BLaER1 treated with 17β-estradiol and CSF1 and Interleukin-3, amounts not matched to agents 10 nM and 100 nM (cell line): ENCODE data around the gene AGTRAP.
A peak's percentile ranks its signal among the peaks of the same experiment; 100 is the strongest.

Source experiments
- H3K27ac ChIP-seq, 11 experiments: shearing (Covaris generic); formaldehyde crosslinking; 2 replicates each; pipeline ENCODE4 v1.8.1; 2022
- H3K27me3 ChIP-seq, 11 experiments: shearing (Covaris generic); formaldehyde crosslinking; 2 replicates each; pipeline ENCODE4 v1.8.1; 2022
- H3K36me3 ChIP-seq, 11 experiments: shearing (Covaris generic); formaldehyde crosslinking; 2 replicates each; pipeline ENCODE4 v1.8.1; 2022
- H3K4me1 ChIP-seq, 10 experiments: shearing (Covaris generic); formaldehyde crosslinking; 2 replicates each; pipeline ENCODE4 v1.8.1; 2022
- H3K4me2 ChIP-seq, 11 experiments: shearing (Covaris generic); formaldehyde crosslinking; 2 replicates each; pipeline ENCODE4 v1.8.1; 2022
- H3K4me3 ChIP-seq, 10 experiments: shearing (Covaris generic); formaldehyde crosslinking; 2 replicates each; pipeline ENCODE4 v1.8.1; 2022
- H3K9ac ChIP-seq, 11 experiments: shearing (Covaris generic); formaldehyde crosslinking; 2 replicates each; pipeline ENCODE4 v1.8.1; 2022
- H3K9me3 ChIP-seq, 11 experiments: shearing (Covaris generic); formaldehyde crosslinking; replicated peaks in 1 of 11; 2 replicates each; pipeline ENCODE4 v1.8.1; 2022
- H4K20me1 ChIP-seq, 11 experiments: shearing (Covaris generic); formaldehyde crosslinking; 2 replicates each; pipeline ENCODE4 v1.8.1; 2022
- Cebpa-rat ChIP-seq, 11 experiments: shearing (Covaris generic); IDR thresholded peaks; 2 replicates each; pipeline ENCODE4 v1.8.1; 2022

AGTRAP gene

DNA sequence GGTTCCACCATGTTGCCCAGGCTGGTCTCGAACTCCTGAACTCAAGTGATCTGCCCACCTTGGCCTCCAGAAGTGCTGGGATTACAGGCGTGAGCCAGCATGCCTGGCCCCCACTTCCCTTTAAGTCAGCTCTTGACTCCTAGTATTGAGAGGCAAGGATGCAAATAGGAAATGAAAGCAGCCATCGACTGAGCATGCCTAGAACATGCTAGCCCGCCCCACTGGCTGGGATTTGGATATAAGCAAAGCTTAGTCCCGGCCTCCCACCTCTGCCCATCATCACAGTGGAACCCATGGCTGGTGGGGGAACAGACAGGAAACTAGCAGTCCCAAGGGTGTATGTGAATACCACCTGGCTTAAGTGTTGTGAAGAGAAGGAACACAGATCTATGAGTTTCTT is 36.5 kb downstream of the AGTRAP start:
- Histone ChIP-seq H3K9ac (no peak overlapping the region), H3K9me3 (no peaks in the 10 kb centered on the region), H3K4me2 (peak overlapping the region; percentile 27 to 65 (median 45); a peak in 20 of 22 replicates), H4K20me1 (no peaks in the 10 kb centered on the region), H3K27ac (peak overlapping the region in 1 of 11 experiments; percentile 30; a peak in 2 of 22 replicates), H3K4me3 (no peak overlapping the region), H3K4me1 (peaks cover 22 to 34% (median 28%) of the 10 kb centered on the region in 10 experiments), H3K36me3 (no peaks in the 10 kb centered on the region), H3K27me3 (no peaks in the 10 kb centered on the region)
- no peak for TF ChIP-seq Cebpa-rat (IDR thresholded peaks at IDR 0.05)

GRCh38 chr1:11774753-11775152 is 38.8 kb downstream of the AGTRAP start:
- Histone ChIP-seq H3K4me3 (no peak overlapping the region), H3K27ac (no peak overlapping the region), H3K9me3 (no peaks in the 10 kb centered on the region), H4K20me1 (no peaks in the 10 kb centered on the region), H3K4me2 (no peak overlapping the region), H3K27me3 (no peaks in the 10 kb centered on the region), H3K4me1 (peaks cover 11 to 16% (median 14%) of the 10 kb centered on the region in 10 experiments), H3K9ac (no peak overlapping the region), H3K36me3 (no peaks in the 10 kb centered on the region)
- no peak for TF ChIP-seq Cebpa-rat (IDR thresholded peaks at IDR 0.05)

- H3K9me3 ChIP-seq: no peaks in the 10 kb centered on the region
- no peak overlapping the region for H3K4me3 ChIP-seq
- peaks cover 0 to 5% (median 0%) of the 10 kb centered on the region in 10 experiments; a peak in 3 of 20 replicates for H3K4me1 ChIP-seq
- no peaks in the 10 kb centered on the region for H3K36me3 ChIP-seq
- H3K4me2 ChIP-seq: no peak overlapping the region
- no peaks in the 10 kb centered on the region for H4K20me1 ChIP-seq
- no peaks in the 10 kb centered on the region for H3K27me3 ChIP-seq
- no peak for TF ChIP-seq Cebpa-rat (IDR thresholded peaks at IDR 0.05)
- no peak overlapping the region for H3K9ac ChIP-seq
- H3K27ac ChIP-seq: no peak overlapping the region
Measured at GRCh38 chr1:11777658-11778322, 41.9 kb downstream of the AGTRAP start.

DNA sequence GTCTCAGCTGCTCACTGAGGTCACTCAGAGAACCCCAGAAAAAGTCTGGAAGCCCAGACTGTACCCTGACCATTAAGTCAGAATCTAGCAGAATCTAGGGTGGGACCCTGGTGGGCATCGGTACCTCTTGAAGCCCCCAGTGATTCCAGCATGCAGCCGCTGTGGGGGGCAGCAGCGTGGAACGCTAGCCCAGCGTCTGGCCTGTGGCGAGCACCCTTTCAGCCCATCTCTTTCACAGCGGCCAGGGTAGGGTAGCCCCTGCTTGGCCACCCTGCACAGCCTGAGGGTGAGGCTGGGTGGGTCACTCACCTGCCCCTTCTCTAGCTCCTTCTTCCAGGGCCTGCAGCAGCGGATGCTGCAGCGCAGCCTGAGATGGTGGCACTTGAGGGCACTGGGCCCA is 42.4 kb downstream of the AGTRAP start:
- H3K4me1 ChIP-seq: peaks cover 0 to 5% (median 0%) of the 10 kb centered on the region in 10 experiments; a peak in 2 of 20 replicates
- no peaks in the 10 kb centered on the region for H4K20me1 ChIP-seq
- H3K27me3 ChIP-seq: no peaks in the 10 kb centered on the region
- no peak overlapping the region for H3K27ac ChIP-seq
- no peaks in the 10 kb centered on the region for H3K36me3 ChIP-seq
- H3K9me3 ChIP-seq: no peaks in the 10 kb centered on the region
- H3K4me2 ChIP-seq: no peak overlapping the region
- no peak overlapping the region for H3K4me3 ChIP-seq
- TF ChIP-seq Cebpa-rat (IDR thresholded peaks at IDR 0.05): no peak
- no peak overlapping the region for H3K9ac ChIP-seq

- Histone ChIP-seq H3K4me1 (peaks cover under 1 to 8% (median 2%) of the 10 kb centered on the region in 10 experiments; a peak in 12 of 20 replicates), H3K4me2 (no peak overlapping the region), H3K36me3 (no peaks in the 10 kb centered on the region), H3K27ac (no peak overlapping the region), H3K9me3 (no peaks in the 10 kb centered on the region), H3K9ac (no peak overlapping the region), H3K27me3 (no peaks in the 10 kb centered on the region), H3K4me3 (no peak overlapping the region), H4K20me1 (no peaks in the 10 kb centered on the region)
- no peak for TF ChIP-seq Cebpa-rat (IDR thresholded peaks at IDR 0.05)
Measured at GRCh38 chr1:11778844-11779623, 43.1 kb downstream of the AGTRAP start.

DNA sequence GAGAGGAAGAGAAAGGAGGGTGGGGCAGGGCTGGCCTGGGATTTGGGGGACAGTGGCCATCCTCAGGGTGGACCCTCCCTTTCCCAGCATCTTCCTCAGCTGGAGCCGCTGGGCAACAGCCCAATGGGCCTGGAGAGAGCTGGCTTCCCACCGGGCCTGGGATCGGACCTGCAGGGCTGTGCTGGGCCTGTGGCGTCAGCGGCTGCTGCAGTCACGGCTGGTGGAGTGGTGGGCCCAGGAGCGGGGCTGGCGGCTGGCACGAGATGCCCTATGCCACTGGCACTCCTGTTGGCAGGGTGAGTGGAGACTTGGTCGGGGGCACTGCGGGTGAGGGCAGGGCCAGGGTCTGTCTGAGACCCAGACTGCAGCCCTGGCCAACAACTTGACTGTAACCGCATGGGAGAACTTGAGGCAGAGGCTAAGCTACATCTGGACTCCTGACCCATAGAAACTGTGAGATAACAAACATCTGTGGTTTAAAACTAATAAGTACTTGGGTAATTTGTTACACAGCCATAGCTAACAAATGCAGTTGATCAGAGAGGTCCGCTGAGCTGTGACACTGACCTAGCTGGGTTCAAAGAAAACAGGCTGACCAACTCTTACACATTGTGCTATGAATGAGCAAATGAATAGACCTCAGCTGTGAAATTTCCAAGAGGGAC is 43.9 kb downstream of the AGTRAP start:
- Histone ChIP-seq H3K36me3 (no peaks in the 10 kb centered on the region), H3K4me1 (peaks cover 8 to 16% (median 10%) of the 10 kb centered on the region in 10 experiments), H3K9me3 (no peaks in the 10 kb centered on the region), H3K27ac (no peak overlapping the region), H3K27me3 (no peaks in the 10 kb centered on the region), H3K4me2 (no peak overlapping the region), H3K4me3 (no peak overlapping the region), H3K9ac (no peak overlapping the region), H4K20me1 (no peaks in the 10 kb centered on the region)
- no peak for TF ChIP-seq Cebpa-rat (IDR thresholded peaks at IDR 0.05)

DNA sequence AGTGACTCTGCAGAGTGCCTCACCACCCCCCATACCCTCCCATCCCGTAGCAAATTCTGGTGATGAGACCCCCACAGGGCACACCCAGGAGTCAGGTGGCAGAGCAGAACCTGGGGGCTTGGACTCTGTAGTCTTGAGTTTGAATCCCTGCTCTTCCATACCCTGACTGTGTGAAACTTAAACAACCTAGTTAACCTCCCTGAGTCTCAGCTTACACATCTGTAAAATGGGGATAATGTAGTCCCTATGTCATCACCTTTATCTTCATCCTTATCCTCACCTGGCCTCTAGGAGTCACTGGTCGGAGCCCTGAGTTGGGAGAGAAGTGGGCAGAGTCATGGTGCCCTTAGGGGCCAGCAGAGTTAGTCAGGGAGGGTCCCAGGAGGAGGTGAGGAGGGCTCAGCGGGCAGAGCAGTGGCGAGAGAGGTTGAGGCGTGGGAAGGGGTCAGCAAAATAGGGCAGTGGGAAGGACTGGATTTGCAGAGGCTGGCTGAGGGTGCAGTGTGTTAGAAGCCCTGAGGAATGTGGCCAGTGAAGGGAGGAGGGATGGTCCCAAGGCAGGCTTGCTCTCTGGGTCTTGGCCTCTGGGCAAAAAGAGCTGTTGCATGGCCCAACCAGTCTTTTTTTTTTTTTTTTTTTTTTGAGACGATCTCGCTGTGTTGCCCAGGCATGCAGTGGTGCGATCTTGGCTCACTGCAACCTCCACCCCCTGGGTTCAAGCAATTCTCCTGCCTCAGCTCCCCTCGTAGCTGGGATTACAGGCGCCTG is 44.6 kb downstream of the AGTRAP start:
- no peak overlapping the region for H3K4me2 ChIP-seq
- no peak overlapping the region for H3K4me3 ChIP-seq
- H3K36me3 ChIP-seq: no peaks in the 10 kb centered on the region
- H4K20me1 ChIP-seq: no peaks in the 10 kb centered on the region
- H3K9ac ChIP-seq: no peak overlapping the region
- H3K9me3 ChIP-seq: no peaks in the 10 kb centered on the region
- no peak for TF ChIP-seq Cebpa-rat (IDR thresholded peaks at IDR 0.05)
- no peaks in the 10 kb centered on the region for H3K27me3 ChIP-seq
- H3K4me1 ChIP-seq: peaks cover 15 to 23% (median 17%) of the 10 kb centered on the region in 10 experiments
- no peak overlapping the region for H3K27ac ChIP-seq

GRCh38 chr1:11781297-11781696 is 45.4 kb downstream of the AGTRAP start:
- H3K9ac ChIP-seq: 0 out of 22 replicates have a peak overlapping the region, but pooled peaks of 1 of the 11 experiments have one; percentile 17
- H3K27ac ChIP-seq: no peak overlapping the region
- peaks cover 23 to 30% (median 25%) of the 10 kb centered on the region in 10 experiments for H3K4me1 ChIP-seq
- no peak overlapping the region for H3K4me2 ChIP-seq
- H3K9me3 ChIP-seq: no peaks in the 10 kb centered on the region
- no peaks in the 10 kb centered on the region for H3K27me3 ChIP-seq
- H3K36me3 ChIP-seq: no peaks in the 10 kb centered on the region
- H4K20me1 ChIP-seq: no peaks in the 10 kb centered on the region
- TF ChIP-seq Cebpa-rat (IDR thresholded peaks at IDR 0.05): no peak
- H3K4me3 ChIP-seq: no peak overlapping the region
